Measurements from ENCODE around the gene LPAR5.

The LPAR5 gene

GRCh38 chr12:6574576-6575295 is 61.0 kb downstream of the LPAR5 start:
- in situ Hi-C loops (cut with HindIII; ENCODE audit: low pct_ligation_motif_present, low pct_unique_long_range_greater_than_20kb, low sequenced_read_pairs) = no loop called here

DNA sequence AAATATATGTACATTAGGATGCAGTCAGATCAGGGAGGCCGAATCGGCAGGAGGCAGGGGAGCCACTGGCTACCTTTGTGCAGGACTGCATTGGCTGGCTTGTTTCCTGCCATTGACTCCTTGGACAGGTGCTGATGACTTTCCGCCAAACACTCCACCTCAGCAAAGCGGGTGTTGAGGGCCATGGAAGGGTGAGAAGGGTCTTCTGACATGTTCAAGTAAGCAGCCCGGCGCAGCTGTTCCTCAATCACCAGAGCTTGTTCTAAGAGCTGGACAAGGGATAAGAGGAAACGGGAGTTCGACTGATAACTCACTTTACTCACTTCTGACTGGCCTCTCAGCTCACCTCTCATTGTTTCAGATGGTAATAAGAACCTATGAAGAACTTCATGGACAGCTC is 62.8 kb downstream of the LPAR5 start:
- DNase-seq = no peak
- in situ Hi-C loops (cut with HindIII; ENCODE audit: low pct_ligation_motif_present, low pct_unique_long_range_greater_than_20kb, low sequenced_read_pairs) = no loop called here

More at GRCh38 chr12:6574576-6575295, 61.0 kb downstream of the LPAR5 start:
- DNase-seq = no peak

GRCh38 chr12:6570264-6570887 is 65.4 kb downstream of the LPAR5 start:
- peak; percentile 71 for DNase-seq
- in situ Hi-C loops (cut with HindIII; ENCODE audit: low pct_ligation_motif_present, low pct_unique_long_range_greater_than_20kb, low sequenced_read_pairs) = no loop called here

DNA sequence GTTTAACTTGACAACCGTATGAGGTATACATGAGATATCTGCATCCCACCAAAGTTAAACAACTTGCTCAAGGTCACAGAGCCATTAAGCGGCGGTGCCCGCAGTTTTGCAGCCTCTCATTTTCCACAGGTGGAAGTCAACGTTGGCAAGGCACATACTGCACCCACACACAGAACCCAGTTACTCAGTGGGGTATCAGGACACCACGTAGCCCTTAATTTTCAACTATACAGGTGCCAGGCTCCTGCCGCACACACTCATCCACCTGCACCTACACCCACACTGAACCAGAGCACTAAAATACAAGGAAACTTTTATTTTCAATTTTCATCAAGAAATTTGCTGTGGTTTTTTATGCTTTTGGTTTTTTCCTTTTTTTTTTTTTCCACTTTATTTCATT is 66.0 kb downstream of the LPAR5 start:
- in situ Hi-C loops (cut with HindIII; ENCODE audit: low pct_ligation_motif_present, low pct_unique_long_range_greater_than_20kb, low sequenced_read_pairs) = no loop called here
- no peak for DNase-seq

DNA sequence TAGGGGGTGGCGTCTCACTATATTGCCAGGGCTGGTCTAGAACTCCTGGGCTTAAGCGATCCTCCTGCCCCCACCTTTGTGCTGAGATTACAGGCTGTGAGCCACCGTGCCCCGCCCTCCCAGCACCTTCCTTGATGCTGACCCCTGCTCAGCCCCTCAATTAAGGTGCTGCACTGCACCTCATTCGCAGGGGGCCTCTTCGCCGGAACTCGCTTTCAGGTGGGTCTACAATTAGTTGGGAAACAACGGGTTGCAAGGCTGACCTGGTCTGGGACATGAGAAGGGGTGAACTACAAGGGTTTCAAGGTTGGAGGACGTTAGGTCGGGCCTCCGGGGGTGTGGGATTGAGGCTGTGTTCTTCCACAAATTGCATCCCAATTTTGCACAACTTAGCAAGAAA is 66.4 kb downstream of the LPAR5 start:
- in situ Hi-C loops (cut with HindIII; ENCODE audit: low pct_ligation_motif_present, low pct_unique_long_range_greater_than_20kb, low sequenced_read_pairs) = no loop called here

More for the DNA sequence above, 66.4 kb downstream of the LPAR5 start:
- DNase-seq = no peak

Measured in ACHN (cell line).